HFF-Myc (cell line): ENCODE results near the gene CADM2.

Experiments used
- DNase-seq: peaks from one replicate; pipeline ENCODE4 v3.0.0-alpha.2; 2011; ENCODE audit warnings: low read depth; ENCODE audit errors: extremely low read depth
- H3K4me3 ChIP-seq: replicated peaks from 2 replicates; pipeline ENCODE4 v1.5.1; 2011; ENCODE audit warnings: low read depth, mild to moderate bottlenecking, control low read depth, low read length
- TF ChIP-seq, protein P1 (sequence below): IDR thresholded peaks from 2 replicates; pipeline ENCODE4 v1.5.1; 2012; ENCODE audit warnings: mild to moderate bottlenecking, low read depth, low read length, control low read depth; ENCODE audit errors: missing control alignments

The CADM2 gene

DNA sequence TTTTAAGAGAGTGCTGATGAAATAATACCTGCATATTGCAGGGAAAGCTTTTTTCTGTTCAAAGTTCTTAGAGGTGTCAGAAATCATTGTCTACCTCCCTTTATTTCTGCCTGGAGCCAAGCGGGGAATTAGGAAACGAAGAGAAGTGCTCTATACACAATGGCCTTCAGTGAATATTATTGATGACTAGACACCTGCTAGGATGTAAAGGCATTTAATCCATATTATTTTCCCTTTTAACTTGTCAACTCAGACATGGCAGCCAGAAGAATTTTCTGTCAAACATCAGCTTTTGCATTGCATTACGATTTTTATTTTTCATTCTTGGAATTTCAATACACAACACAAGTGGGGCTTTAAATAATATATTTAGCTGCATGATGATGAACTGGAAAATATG is 24.7 kb downstream of the CADM2 start:
- DNase-seq = no peak
- TF ChIP-seq, protein P1, sequence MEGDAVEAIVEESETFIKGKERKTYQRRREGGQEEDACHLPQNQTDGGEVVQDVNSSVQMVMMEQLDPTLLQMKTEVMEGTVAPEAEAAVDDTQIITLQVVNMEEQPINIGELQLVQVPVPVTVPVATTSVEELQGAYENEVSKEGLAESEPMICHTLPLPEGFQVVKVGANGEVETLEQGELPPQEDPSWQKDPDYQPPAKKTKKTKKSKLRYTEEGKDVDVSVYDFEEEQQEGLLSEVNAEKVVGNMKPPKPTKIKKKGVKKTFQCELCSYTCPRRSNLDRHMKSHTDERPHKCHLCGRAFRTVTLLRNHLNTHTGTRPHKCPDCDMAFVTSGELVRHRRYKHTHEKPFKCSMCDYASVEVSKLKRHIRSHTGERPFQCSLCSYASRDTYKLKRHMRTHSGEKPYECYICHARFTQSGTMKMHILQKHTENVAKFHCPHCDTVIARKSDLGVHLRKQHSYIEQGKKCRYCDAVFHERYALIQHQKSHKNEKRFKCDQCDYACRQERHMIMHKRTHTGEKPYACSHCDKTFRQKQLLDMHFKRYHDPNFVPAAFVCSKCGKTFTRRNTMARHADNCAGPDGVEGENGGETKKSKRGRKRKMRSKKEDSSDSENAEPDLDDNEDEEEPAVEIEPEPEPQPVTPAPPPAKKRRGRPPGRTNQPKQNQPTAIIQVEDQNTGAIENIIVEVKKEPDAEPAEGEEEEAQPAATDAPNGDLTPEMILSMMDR = no peak
- no peak overlapping the region for H3K4me3 ChIP-seq

DNA sequence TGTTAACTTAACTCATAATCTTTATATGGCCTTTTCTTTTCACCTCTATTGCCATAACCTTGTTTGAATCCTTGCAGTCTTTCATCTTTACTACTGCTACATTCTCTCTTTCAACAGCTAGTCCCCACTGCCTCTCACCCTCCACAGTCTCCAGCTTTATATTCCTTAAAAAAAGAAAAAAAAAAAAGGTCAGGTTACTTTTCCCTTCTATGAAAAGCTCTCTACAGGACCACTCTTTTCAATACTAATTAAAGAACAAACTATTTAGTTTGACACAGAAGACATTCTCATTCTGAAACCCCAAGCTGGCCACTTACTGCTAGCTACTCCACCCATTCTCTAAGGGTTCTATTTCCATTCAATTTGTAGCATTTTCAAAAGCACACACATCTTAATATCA is 25.6 kb downstream of the CADM2 start:
- TF ChIP-seq, protein P1 = no peak
- H3K4me3 ChIP-seq = no peak overlapping the region
- DNase-seq = no peak

DNA sequence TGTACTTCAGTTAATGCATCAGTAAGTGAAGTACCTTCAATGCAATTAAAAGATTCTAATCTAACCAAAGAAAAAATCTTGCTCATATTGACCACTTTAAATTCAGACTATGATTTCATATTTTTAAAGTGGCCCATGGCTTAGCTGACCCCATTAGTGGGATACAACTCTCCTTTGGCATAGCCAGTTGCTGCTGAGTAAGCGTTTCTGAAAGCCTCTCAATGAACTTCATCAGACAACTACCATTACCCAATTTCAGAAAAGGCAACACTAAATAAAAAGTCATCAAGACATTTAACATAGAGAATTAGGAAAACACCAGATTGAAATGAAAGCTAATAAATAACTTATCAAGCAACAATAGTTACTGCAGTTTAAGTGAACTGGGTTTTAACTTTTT is 27.0 kb downstream of the CADM2 start:
- TF ChIP-seq, protein P1 = no peak
- DNase-seq = no peak
- no peak overlapping the region for H3K4me3 ChIP-seq

DNA sequence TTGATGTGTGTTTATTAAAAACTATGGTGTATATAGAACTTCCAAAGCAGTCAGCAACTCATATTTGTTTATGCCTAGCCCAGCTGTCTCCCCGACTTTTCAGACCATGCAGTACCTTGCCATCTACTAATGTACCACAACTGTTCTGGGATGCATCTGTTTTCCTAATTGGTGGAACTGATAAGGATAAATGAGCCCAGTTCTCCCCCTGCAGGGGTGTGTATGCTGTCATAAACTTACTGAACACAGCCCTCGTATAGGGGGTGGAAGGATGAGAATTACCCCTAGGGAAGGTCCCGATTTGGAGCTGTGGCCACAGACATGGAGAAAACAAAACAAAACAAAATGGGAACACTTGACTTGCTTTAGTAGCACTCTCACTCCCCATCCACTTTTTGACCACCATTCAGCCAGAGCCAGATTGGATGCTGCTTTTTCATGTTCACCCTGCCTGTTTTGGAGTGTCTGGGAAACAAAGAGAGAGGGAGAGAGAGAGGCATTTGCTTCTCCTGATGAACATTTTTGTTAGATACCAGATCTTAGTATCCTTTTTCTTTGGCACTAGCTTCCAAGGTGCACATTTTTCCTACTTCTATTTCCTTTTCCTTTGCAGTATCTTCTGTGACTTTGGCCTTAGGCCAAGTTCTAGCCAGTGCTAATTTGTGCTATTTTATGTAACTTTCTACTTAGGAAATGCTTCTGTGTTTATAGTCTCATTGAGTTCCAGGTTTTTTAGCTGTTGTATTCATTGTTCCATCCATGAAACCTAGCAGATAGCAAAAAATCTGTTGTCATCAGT is 29.1 kb downstream of the CADM2 start:
- H3K4me3 ChIP-seq = no peak overlapping the region
- TF ChIP-seq, protein P1 = no peak
- DNase-seq = no peak

DNA sequence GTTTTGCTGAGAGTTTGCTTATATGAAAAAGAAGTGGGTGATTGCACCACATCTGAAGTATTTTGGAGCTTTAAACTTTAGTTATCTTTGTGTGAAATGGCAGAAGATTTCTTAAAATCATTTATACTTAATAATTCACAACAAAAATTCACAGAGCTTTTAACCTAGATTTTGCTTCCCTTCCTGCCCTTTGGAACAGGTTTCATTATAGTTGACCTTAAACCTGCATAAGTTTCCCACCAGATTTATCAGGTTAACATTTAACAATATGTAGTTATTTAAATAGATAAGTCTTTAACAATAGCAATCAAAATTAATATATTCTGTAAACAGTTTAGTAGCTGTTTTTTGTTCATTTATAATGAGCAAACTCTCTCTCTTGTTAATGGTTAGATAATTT is 30.3 kb downstream of the CADM2 start:
- TF ChIP-seq, protein P1 = no peak
- no peak for DNase-seq
- no peak overlapping the region for H3K4me3 ChIP-seq

DNA sequence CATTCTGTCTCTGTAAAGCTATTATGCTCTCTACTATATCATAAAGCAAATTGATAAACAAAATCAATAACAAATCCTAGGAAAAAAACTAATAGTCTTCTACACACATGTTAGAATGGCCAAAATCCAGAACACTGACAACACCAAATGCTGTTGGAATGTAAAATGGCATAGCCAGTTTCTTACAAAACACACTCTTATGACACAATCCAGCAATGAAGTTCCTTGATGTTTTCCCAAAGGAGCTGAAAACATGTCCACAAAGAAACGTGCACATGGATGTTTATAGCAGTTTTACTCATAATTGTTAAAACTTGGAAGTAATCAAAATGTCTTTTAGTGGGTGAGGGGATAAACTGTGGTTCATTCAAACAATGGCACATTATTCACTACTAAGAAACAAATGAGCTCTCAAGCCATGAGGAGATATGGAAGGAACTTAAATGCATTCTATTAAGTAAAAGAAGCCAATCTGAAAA is 32.7 kb downstream of the CADM2 start:
- TF ChIP-seq, protein P1 = no peak
- no peak overlapping the region for H3K4me3 ChIP-seq
- DNase-seq = no peak
